ENCODE data around the gene GLIS1.

The GLIS1 gene

DNA sequence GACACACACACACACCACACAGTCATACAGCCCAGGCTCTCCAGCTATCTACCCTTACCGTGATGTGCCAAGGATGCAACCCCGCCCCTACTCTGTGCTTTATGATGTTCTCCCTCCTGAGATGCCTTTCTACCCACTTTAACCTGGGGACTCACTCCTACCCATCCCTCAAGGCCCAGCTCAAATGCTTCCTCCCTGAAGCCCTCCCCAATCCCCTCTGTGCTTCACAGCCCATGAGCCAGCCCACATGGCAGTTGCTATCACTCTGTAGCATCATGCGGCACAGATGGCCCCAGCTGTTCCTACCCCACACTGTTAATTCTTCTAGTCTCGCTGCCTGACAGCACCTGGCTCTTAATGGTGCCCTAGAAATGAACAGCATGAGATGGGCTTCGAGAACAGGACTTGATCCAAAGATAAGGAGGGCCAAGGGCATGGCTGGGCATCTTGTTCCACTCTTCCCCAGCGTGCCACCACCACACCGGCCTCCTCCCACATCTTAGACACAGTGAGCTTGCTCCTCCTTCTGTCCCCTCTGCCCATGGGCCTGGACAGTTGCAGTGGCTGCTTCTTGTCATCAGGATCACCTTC lies 109.8 kb downstream of the GLIS1 start:
- Histone ChIP-seq H3K36me3 (ENCODE audit: control insufficient read depth, insufficient read depth, low read length) (no peaks in the 10 kb centered on the region), H3K4me1 (ENCODE audit: control insufficient read depth, insufficient read depth, low read length) (no peaks in the 10 kb centered on the region), H3K4me3 (ENCODE audit: insufficient read depth, low read depth, low read length) (no peak overlapping the region), H3K9me3 (ENCODE audit: control insufficient read depth, low read length) (no peaks in the 10 kb centered on the region), H3K27me3 (ENCODE audit: control insufficient read depth, insufficient read depth, low read length, poor library complexity, severe bottlenecking) (no peaks in the 10 kb centered on the region), H3K27ac (ENCODE audit: insufficient read depth, low read depth, low read length, poor library complexity, severe bottlenecking) (no peak overlapping the region)
- WGBS, 2 experiments: 90 to 93% methylated on average over 7 of the region's 7 CpGs

DNA sequence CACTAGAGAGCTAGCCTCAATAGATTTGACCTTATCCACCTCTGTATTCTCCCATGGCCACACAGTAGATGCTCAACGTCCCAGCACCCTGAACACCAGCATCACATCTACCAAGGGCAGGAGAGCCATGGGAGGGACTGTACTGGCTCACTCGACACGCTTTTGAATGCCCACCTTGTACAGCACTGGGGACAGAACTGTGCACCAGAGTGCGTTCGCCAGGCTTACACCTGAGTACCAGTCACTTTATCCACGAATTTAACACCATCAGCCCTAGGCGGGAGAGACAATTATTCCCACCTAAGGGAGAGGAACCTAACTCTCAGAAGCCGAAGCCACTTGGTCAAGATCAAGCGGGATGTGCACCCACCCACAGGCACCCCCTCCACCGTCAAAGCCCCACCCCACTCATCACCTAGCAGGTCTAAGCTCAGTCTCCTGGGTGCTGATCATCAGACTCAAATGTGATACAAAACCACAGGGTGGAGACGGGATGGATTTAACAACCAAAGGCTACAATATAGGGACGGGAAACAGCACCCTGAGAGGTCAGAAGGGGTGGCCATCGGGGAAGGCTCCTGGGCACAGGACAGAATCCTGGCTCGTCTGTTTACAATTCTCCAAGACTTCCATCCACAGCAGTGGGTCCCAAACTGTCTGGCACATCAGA lies 110.5 kb downstream of the GLIS1 start:
- 90 to 91% methylated on average over 14 of the region's 14 CpGs for WGBS, 2 experiments
- Histone ChIP-seq H3K4me3 (ENCODE audit: insufficient read depth, low read depth, low read length) (no peak overlapping the region), H3K9me3 (ENCODE audit: control insufficient read depth, low read length) (no peaks in the 10 kb centered on the region), H3K4me1 (ENCODE audit: control insufficient read depth, insufficient read depth, low read length) (no peaks in the 10 kb centered on the region), H3K27ac (ENCODE audit: insufficient read depth, low read depth, low read length, poor library complexity, severe bottlenecking) (no peak overlapping the region), H3K36me3 (ENCODE audit: control insufficient read depth, insufficient read depth, low read length) (no peaks in the 10 kb centered on the region), H3K27me3 (ENCODE audit: control insufficient read depth, insufficient read depth, low read length, poor library complexity, severe bottlenecking) (no peaks in the 10 kb centered on the region)

GRCh38 chr1:53627666-53628065 lies 111.3 kb downstream of the GLIS1 start:
- no peak overlapping the region for H3K27ac ChIP-seq (ENCODE audit: insufficient read depth, low read depth, low read length, poor library complexity, severe bottlenecking)
- WGBS, 2 experiments: 93 to 100% methylated on average over 1 of the region's 1 CpG
- no peaks in the 10 kb centered on the region for H3K27me3 ChIP-seq (ENCODE audit: control insufficient read depth, insufficient read depth, low read length, poor library complexity, severe bottlenecking)
- no peaks in the 10 kb centered on the region for H3K4me1 ChIP-seq (ENCODE audit: control insufficient read depth, insufficient read depth, low read length)
- H3K9me3 ChIP-seq (ENCODE audit: control insufficient read depth, low read length): no peaks in the 10 kb centered on the region
- no peaks in the 10 kb centered on the region for H3K36me3 ChIP-seq (ENCODE audit: control insufficient read depth, insufficient read depth, low read length)
- H3K4me3 ChIP-seq (ENCODE audit: insufficient read depth, low read depth, low read length): no peak overlapping the region

DNA sequence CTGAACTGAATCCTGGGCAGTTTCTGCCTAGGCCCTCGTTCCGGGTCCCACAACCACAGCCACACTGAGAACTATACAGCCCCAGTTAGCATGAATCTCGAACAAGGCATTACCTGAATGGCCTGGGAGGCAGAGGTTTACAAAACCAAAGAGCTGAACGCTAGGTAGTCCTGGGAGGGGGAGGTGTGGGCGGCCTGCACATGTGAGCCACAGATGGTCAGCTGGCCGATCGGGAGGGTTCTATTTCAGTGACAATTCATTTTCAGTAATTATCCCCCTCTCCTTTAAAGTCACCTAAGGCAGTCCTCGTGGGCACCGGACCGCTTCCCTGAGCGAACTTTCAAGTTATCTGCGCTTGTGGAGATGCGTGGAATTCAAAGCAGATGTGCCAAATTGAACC lies 111.9 kb downstream of the GLIS1 start:
- Histone ChIP-seq H3K4me1 (ENCODE audit: control insufficient read depth, insufficient read depth, low read length) (no peaks in the 10 kb centered on the region), H3K9me3 (ENCODE audit: control insufficient read depth, low read length) (no peaks in the 10 kb centered on the region), H3K36me3 (ENCODE audit: control insufficient read depth, insufficient read depth, low read length) (no peaks in the 10 kb centered on the region), H3K27me3 (ENCODE audit: control insufficient read depth, insufficient read depth, low read length, poor library complexity, severe bottlenecking) (no peaks in the 10 kb centered on the region), H3K4me3 (ENCODE audit: insufficient read depth, low read depth, low read length) (no peak overlapping the region), H3K27ac (ENCODE audit: insufficient read depth, low read depth, low read length, poor library complexity, severe bottlenecking) (no peak overlapping the region)
- 91 to 92% methylated on average over 13 of the region's 13 CpGs for WGBS, 2 experiments

DNA sequence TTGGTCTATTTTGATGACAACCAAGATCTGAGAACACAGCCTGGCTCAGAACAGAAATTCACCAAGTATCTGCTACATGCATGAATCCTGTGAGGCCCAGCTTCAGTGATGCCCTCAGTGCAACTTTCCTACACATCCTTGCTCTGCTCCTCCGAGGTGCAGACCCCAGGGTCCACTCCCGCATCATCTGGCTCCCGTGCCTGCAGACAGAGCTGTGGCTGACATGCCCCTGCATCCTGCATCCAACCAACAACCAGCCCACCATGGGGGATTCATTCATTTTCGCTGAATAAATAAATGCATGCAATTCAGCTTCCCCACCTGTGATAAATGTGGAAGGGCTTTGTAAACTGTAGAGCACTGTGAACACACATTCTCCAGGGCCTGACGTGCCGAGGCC lies 112.3 kb downstream of the GLIS1 start:
- no peaks in the 10 kb centered on the region for H3K9me3 ChIP-seq (ENCODE audit: control insufficient read depth, low read length)
- 65% methylated on average over 6 of the region's 6 CpGs for WGBS, 2 experiments

GRCh38 chr1:53625766-53626520 lies 113.0 kb downstream of the GLIS1 start:
- Histone ChIP-seq H3K36me3 (ENCODE audit: control insufficient read depth, insufficient read depth, low read length) (no peaks in the 10 kb centered on the region), H3K4me1 (ENCODE audit: control insufficient read depth, insufficient read depth, low read length) (no peaks in the 10 kb centered on the region), H3K9me3 (ENCODE audit: control insufficient read depth, low read length) (no peaks in the 10 kb centered on the region), H3K27ac (ENCODE audit: insufficient read depth, low read depth, low read length, poor library complexity, severe bottlenecking) (no peak overlapping the region), H3K4me3 (ENCODE audit: insufficient read depth, low read depth, low read length) (no peak overlapping the region), H3K27me3 (ENCODE audit: control insufficient read depth, insufficient read depth, low read length, poor library complexity, severe bottlenecking) (no peaks in the 10 kb centered on the region)
- WGBS, 2 experiments: 91 to 93% methylated on average over 10 of the region's 10 CpGs

More for the DNA sequence above, 112.3 kb downstream of the GLIS1 start:
- no peak overlapping the region for H3K27ac ChIP-seq (ENCODE audit: insufficient read depth, low read depth, low read length, poor library complexity, severe bottlenecking)
- no peak overlapping the region for H3K4me3 ChIP-seq (ENCODE audit: insufficient read depth, low read depth, low read length)
- no peaks in the 10 kb centered on the region for H3K27me3 ChIP-seq (ENCODE audit: control insufficient read depth, insufficient read depth, low read length, poor library complexity, severe bottlenecking)
- no peaks in the 10 kb centered on the region for H3K4me1 ChIP-seq (ENCODE audit: control insufficient read depth, insufficient read depth, low read length)
- no peaks in the 10 kb centered on the region for H3K36me3 ChIP-seq (ENCODE audit: control insufficient read depth, insufficient read depth, low read length)

- no peaks in the 10 kb centered on the region for H3K36me3 ChIP-seq (ENCODE audit: control insufficient read depth, insufficient read depth, low read length)
- H3K27me3 ChIP-seq (ENCODE audit: control insufficient read depth, insufficient read depth, low read length, poor library complexity, severe bottlenecking): no peaks in the 10 kb centered on the region
- H3K4me1 ChIP-seq (ENCODE audit: control insufficient read depth, insufficient read depth, low read length): no peaks in the 10 kb centered on the region
- WGBS, 2 experiments: 93% methylated on average over 2 of the region's 2 CpGs
- H3K9me3 ChIP-seq (ENCODE audit: control insufficient read depth, low read length): no peaks in the 10 kb centered on the region
- H3K4me3 ChIP-seq (ENCODE audit: insufficient read depth, low read depth, low read length): no peak overlapping the region
- no peak overlapping the region for H3K27ac ChIP-seq (ENCODE audit: insufficient read depth, low read depth, low read length, poor library complexity, severe bottlenecking)
Observed at GRCh38 chr1:53625049-53625448, 113.9 kb downstream of the GLIS1 start.

- Histone ChIP-seq H3K27ac (ENCODE audit: insufficient read depth, low read depth, low read length, poor library complexity, severe bottlenecking) (no peak overlapping the region), H3K27me3 (ENCODE audit: control insufficient read depth, insufficient read depth, low read length, poor library complexity, severe bottlenecking) (no peaks in the 10 kb centered on the region), H3K4me1 (ENCODE audit: control insufficient read depth, insufficient read depth, low read length) (no peaks in the 10 kb centered on the region), H3K36me3 (ENCODE audit: control insufficient read depth, insufficient read depth, low read length) (no peaks in the 10 kb centered on the region), H3K9me3 (ENCODE audit: control insufficient read depth, low read length) (no peaks in the 10 kb centered on the region), H3K4me3 (ENCODE audit: insufficient read depth, low read depth, low read length) (no peak overlapping the region)
- 88 to 89% methylated on average over 4 to 5 of the region's 5 CpGs for WGBS, 2 experiments
Observed at GRCh38 chr1:53622531-53622930, 116.4 kb downstream of the GLIS1 start.

DNA sequence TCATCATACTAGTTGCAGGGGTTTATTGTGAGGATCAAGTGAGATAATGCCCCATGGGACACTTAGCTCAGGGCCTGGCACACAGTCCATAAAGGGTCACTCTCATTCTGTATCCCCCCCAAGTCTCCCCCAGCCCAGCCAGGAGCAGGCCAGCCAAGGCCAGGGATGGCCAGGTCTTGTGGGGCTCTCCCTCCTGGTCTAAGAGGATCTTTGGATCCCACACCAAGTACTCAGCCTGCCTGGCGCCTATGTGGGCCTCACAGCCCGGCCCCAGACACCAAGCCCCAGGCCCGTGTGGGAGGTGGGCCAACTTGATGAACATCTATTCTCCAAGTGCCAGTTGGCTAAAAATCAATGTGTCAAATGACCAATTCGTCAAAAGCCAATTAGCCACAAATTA lies 117.8 kb downstream of the GLIS1 start:
- no peaks in the 10 kb centered on the region for H3K9me3 ChIP-seq (ENCODE audit: control insufficient read depth, low read length)
- WGBS, 2 experiments: 92 to 95% methylated on average over 4 of the region's 4 CpGs
- H3K36me3 ChIP-seq (ENCODE audit: control insufficient read depth, insufficient read depth, low read length): no peaks in the 10 kb centered on the region
- no peaks in the 10 kb centered on the region for H3K4me1 ChIP-seq (ENCODE audit: control insufficient read depth, insufficient read depth, low read length)
- H3K27ac ChIP-seq (ENCODE audit: insufficient read depth, low read depth, low read length, poor library complexity, severe bottlenecking): no peak overlapping the region
- no peaks in the 10 kb centered on the region for H3K27me3 ChIP-seq (ENCODE audit: control insufficient read depth, insufficient read depth, low read length, poor library complexity, severe bottlenecking)
- no peak overlapping the region for H3K4me3 ChIP-seq (ENCODE audit: insufficient read depth, low read depth, low read length)

DNA sequence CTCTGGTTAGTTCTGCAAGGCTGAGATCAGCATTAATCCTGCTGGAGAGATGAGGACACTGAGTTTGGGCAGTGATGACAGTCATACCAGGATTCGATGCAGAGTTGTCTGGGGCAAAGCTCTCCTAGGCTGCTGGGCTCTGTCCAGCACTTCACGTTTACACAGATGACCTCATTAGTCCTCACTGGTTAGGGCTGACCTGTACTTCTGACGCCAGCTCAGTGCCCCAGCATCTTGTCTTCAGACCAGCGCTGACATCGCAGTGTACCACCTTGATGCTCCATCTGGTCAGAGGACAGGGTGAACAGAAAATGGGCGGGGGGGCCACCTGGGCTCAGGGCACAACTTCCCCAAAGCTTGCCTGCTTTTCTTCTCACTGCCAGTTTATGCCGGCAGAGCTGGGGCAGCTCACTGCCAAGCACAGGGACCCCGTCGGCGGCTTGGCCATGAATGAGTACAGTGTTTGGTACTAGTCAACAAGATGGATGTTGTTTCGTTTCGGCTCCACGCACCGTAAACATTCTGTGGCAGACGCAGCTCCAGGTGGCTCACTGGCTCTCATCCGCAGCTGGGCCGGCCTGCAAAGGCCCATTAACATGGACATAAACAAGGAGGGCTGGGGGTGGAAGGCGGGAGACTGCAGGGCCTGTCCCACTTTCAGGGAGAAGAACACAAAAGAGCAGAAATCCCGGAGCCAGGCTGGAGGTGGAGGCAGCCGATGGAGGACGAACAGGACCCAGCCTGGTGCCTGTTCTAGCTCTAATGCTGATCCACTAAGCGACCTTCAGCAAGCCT lies 118.7 kb downstream of the GLIS1 start:
- no peaks in the 10 kb centered on the region for H3K36me3 ChIP-seq (ENCODE audit: control insufficient read depth, insufficient read depth, low read length)
- no peak overlapping the region for H3K27ac ChIP-seq (ENCODE audit: insufficient read depth, low read depth, low read length, poor library complexity, severe bottlenecking)
- no peaks in the 10 kb centered on the region for H3K9me3 ChIP-seq (ENCODE audit: control insufficient read depth, low read length)
- no peaks in the 10 kb centered on the region for H3K27me3 ChIP-seq (ENCODE audit: control insufficient read depth, insufficient read depth, low read length, poor library complexity, severe bottlenecking)
- no peaks in the 10 kb centered on the region for H3K4me1 ChIP-seq (ENCODE audit: control insufficient read depth, insufficient read depth, low read length)
- no peak overlapping the region for H3K4me3 ChIP-seq (ENCODE audit: insufficient read depth, low read depth, low read length)
- 87% methylated on average over 22 of the region's 22 CpGs for WGBS, 2 experiments
